ENCODE measurements around the gene ARHGAP4.
A peak's percentile ranks its signal among the peaks of the same experiment; 100 is the strongest.

ARHGAP4 gene

GRCh38 chrX:153947009-153947769 lies 21.1 kb upstream of the ARHGAP4 start:
- FAIRE-seq (peak; percentile 80), DNase-seq (ENCODE audit: insufficient read length, low spot score) (peak; percentile 83)

DNA sequence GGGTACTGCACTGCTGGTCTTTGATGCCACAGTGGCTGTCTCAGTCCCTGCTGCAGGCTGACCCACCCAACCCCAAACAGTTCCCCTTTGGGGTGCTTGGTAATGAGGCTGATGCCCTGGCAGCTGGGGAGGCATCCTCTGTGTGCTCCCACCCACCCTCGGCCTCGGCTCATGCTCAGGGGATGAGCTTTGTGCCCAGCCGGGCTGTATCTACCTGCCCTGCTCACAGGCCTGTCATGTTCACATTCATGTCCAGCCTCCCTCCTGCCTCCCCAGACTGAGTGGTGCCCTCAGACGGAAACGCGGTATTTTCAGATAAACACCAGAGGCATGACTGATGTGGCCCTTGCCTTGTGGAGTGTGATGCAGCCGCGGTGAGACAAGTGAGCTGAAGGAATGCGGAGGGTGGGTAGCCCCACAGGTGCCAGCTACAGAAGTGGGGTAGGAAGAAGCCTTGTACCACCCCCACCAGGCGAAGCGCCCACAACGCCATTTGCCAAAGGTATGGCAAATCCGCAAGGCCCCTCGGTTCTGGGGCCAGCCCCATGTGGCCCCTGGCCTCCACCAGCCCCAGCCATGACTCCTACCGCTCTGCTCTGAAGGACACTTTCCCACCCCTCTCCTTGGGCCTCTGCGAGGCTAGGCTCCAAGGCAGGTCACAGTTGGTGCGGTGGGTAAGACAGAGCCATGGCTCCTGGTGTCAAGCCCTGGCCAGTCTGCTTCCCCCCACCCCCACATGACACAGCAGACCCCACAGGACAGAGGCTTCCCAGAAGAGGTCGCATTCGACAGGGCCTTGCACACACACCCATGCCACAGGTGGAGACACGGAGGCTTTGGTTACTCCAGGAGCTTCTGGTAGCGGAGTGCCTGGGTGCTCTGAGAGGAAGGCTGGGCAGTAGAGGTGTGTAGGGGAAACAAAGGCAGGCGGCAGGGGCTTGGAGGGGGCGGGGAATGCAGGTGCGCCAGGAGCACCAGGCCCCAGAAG lies 20.2 kb upstream of the ARHGAP4 start:
- FAIRE-seq: no peak
- no peak for DNase-seq (ENCODE audit: insufficient read length, low spot score)

GRCh38 chrX:153944800-153945150 lies 18.7 kb upstream of the ARHGAP4 start:
- FAIRE-seq (no peak), DNase-seq (ENCODE audit: insufficient read length, low spot score) (no peak)

- FAIRE-seq (peak; percentile 31), DNase-seq (ENCODE audit: insufficient read length, low spot score) (no peak)
These were observed 18.2 kb upstream of the ARHGAP4 start, which contains the start of gene RENBP for GRCh38 chrX:153944140-153944799. Gene RENBP, minus strand, starts transcription at chrX:153944643. Its CDS starts 33 bp downstream, at chrX:153944610.

DNA sequence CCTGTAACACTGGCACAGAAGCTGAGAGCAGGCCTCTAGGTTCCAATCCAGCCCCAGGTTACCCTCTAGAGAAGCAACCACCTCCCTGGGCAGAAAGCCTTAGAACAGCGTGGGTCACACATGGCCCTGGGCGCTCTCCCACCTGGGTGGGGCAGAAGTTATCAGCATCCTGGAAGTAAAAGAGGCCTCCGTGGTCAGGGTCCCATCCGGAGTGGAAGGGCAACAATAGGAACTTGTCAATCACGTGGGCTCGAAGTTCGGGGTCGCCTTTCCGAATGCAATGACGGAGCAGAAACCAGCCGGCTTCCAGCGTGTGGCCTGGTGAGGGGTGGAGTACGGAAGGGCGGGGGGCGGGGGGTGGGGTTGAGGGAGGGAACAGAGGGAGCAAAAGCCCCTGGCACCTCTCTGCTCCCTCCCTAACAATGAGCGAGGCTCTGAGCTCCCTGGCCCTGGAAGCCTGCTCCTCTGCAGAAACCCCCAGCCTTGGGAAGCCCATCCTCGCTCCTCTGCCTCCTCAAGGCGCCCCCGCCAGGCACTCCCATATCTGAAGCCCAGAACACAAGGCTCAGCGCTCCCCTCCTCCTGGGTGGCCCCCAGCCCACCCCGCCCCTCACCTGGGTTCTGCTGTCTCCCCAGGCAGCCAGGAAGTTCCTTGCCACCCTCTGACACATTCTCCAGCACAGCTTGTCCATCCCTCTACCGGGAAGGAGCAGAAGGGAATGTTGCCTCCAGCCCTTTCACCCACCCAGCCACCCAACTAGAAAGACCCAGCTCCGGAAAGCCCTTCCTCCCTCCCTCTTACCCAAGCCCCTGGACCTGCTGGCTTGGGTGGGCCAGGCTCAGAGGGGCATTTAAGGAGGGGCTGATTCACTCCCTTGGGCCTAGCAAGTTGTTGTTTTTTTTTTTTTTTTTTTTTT lies 15.5 kb upstream of the ARHGAP4 start:
- DNase-seq (ENCODE audit: insufficient read length, low spot score) (no peak), FAIRE-seq (no peak)

- FAIRE-seq (no peak), DNase-seq (ENCODE audit: insufficient read length, low spot score) (no peak)
These were observed 13.5 kb upstream of the ARHGAP4 start for GRCh38 chrX:153939573-153939972.

DNA sequence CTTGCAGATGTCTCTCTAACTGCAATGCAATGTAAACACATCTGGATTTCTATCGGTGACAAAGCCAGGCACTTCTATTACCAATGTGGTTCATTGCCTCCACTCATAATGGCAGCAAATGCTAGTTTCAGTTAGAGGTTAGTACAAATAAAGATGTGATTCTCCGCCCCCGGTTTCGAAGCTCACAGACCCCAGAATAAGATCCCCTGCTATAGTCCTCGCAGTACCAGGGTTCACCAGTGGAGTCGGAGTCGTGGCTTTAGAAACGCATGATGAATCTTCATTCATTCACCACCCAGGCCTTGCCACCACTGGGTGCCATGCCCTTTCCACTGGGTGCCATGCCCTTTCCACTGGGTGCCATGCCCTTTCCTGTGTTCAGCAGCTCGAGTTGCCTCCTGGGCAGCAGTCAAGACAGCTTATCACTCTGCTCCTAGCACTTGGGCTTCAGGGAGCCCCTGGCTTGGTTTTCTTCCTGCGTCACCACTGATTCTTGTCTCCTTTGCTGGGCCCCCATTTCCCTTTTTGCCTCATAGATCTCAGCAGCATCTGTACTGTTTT lies 12.2 kb upstream of the ARHGAP4 start:
- FAIRE-seq (no peak), DNase-seq (ENCODE audit: insufficient read length, low spot score) (no peak)

DNA sequence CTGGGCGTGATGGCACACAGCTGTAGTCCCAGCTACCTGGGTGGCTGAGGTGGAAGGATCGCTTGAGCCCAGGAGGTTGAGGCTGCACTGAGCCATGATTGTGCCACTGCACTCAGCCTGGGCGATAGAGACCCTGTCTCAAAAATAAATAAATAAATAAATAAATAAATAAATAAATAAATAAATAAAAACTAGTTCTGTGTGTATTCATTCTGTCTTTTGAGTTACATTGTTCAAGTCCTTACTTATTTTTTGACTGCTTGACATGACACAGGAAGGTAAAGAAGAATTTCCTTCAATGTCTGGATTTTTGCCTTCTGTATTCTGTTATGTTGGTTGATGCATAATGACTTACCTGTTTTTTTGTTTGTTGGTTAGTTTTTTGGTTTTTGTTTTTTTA lies 11.0 kb upstream of the ARHGAP4 start:
- no peak for DNase-seq (ENCODE audit: insufficient read length, low spot score)
- FAIRE-seq: no peak

GRCh38 chrX:153935326-153935851 lies 9.3 kb upstream of the ARHGAP4 start:
- DNase-seq (ENCODE audit: insufficient read length, low spot score) (no peak), FAIRE-seq (peak; percentile 68)

DNA sequence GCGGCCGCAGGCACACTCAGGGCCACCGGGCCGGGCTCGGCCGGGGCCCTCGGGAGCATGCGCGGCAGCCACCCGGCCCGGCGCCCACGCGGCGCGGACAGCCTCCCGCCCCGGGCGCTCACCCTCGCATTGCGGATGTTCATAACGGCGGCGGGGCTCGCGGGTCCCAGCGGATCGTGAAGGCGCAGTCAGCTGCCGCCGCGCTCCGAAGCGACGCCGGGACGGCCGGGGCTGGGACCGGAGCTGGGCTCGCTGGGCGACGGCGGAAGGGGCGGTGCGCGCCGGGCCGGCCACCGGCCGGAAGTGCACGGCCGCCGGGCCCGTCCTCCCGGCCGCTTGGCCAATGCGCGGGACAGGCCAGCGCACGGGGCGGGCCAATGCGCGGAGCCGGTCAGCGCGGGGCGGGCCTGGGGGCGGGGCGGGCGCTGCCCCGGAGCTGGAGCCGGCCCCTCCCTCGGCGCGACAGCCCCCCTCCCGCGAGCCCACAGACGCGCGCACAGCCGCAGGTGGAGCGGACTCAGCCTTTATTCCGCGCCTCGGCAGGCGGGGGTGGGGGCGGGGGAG lies 8.8 kb upstream of the ARHGAP4 start, which contains the start of gene NAA10:
Gene NAA10, minus strand, starts transcription at position 276 of the 564 bp plus-strand sequence. Its CDS starts 133 bp downstream, at position 143.
- peak; percentile 90 for DNase-seq (ENCODE audit: insufficient read length, low spot score)
- FAIRE-seq: peak; percentile 45

- FAIRE-seq: peak; percentile 58
- no peak for DNase-seq (ENCODE audit: insufficient read length, low spot score)
These were observed 8.2 kb upstream of the ARHGAP4 start for GRCh38 chrX:153934148-153934761.

- FAIRE-seq: peak; percentile 80
These were observed 7.7 kb upstream of the ARHGAP4 start for GRCh38 chrX:153933748-153934147.

GRCh38 chrX:153932220-153932915 lies 6.3 kb upstream of the ARHGAP4 start:
- FAIRE-seq: no peak
- no peak for DNase-seq (ENCODE audit: insufficient read length, low spot score)

More at GRCh38 chrX:153933748-153934147, 7.7 kb upstream of the ARHGAP4 start:
- no peak for DNase-seq (ENCODE audit: insufficient read length, low spot score)

DNA sequence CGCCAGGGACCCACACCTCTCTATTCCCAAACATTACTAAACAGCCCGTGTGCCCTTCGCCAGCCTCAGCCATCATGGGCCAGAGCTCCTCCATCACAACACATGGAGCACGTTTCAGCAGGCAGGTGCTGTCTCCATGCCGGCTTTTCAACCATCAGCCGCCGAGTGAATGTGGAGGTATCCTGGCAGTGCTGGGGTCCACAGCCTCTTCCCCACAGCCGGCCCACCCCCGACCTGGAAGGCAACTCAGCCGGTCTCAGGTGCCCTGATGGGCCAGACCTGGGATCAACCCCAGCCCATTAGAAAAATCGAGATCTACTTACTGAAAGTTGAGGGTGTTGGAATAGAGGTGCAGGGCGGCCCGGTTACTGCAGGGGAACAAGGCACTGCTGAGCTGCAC lies 5.7 kb upstream of the ARHGAP4 start:
- no peak for DNase-seq (ENCODE audit: insufficient read length, low spot score)
- no peak for FAIRE-seq

GRCh38 chrX:153931151-153931550 lies 5.1 kb upstream of the ARHGAP4 start:
- DNase-seq (ENCODE audit: insufficient read length, low spot score): no peak
- no peak for FAIRE-seq

GRCh38 chrX:153930011-153930910 lies 4.2 kb upstream of the ARHGAP4 start:
- no peak for DNase-seq (ENCODE audit: insufficient read length, low spot score)
- FAIRE-seq: no peak

DNA sequence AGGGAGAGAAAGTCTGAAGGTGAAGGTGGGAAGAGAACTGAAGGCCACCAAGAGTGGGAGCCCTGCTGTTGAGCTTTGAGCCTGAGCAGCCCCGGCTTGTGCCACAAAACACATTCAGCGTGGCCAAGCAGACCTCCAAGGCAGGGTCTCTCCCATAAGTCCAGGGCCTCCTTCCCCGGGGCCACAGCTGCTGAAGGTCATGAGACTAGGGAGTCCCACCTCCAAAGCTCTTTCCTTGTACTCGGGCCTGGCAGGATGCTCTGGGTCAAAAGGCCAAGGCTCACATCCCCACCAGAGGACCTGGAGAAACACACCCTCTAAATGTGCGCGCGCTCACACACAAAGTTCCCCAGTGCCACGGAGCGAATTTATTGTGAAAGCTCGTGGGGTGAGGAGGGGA lies 3.5 kb upstream of the ARHGAP4 start:
- DNase-seq (ENCODE audit: insufficient read length, low spot score) (no peak), FAIRE-seq (no peak)
